A673 (cell line): Measurements from ENCODE around the gene CEND1.

ENCODE experiments used
- CTCF ChIP-seq: fragments of 300-800, 200-600 bp; sonication (generic); conservative IDR thresholded peaks from 2 replicates; pipeline ENCODE4 v1.5.1; 2017; ENCODE audit warnings: low read depth, mild to moderate bottlenecking, antibody characterized with exemption, low read length, moderate library complexity, mixed read lengths
- EZH2 ChIP-seq: fragments of 200-600 bp; sonication (generic); IDR thresholded peaks from 2 replicates; pipeline ENCODE4 v1.6.1; 2017; ENCODE audit warnings: borderline replicate concordance, low read depth, mild to moderate bottlenecking, mixed read lengths, antibody characterized with exemption, low read length; ENCODE audit not compliant: poor library complexity, severe bottlenecking

GRCh38 chr11:792873-793272, 3.0 kb upstream of the CEND1 start:
- TF ChIP-seq CTCF: no peak
- no peak for TF ChIP-seq EZH2
